Kasumi-1 (cell line): Measurements from ENCODE around the gene TPCN1.

Experiments used
- DNase-seq, 2 experiments: peaks; one replicate each; lab custom pipeline; 2025; lab: John Stamatoyannopoulos, UW

The TPCN1 gene

GRCh38 chr12:113262710-113263109 is 41.4 kb downstream of the TPCN1 start:
- DNase-seq = no peak

GRCh38 chr12:113263431-113263963 is 42.2 kb downstream of the TPCN1 start:
- DNase-seq = no peak

GRCh38 chr12:113266106-113266895 is 45.0 kb downstream of the TPCN1 start:
- no peak for DNase-seq

GRCh38 chr12:113267621-113268020 is 46.4 kb downstream of the TPCN1 start:
- no peak for DNase-seq

- DNase-seq = no peak
Measured at GRCh38 chr12:113268136-113268535, 46.9 kb downstream of the TPCN1 start.

- DNase-seq = no peak
Measured at GRCh38 chr12:113268621-113269020, 47.4 kb downstream of the TPCN1 start.

- no peak for DNase-seq
Measured at GRCh38 chr12:113269257-113269943, 48.1 kb downstream of the TPCN1 start.

- no peak for DNase-seq
Measured at GRCh38 chr12:113270709-113271009, 49.4 kb downstream of the TPCN1 start.

- no peak for DNase-seq
Measured at GRCh38 chr12:113271466-113271852, 50.2 kb downstream of the TPCN1 start.

- no peak for DNase-seq
Measured at GRCh38 chr12:113271853-113272561, 50.7 kb downstream of the TPCN1 start.

GRCh38 chr12:113273053-113273725 is 51.9 kb downstream of the TPCN1 start:
- DNase-seq = no peak

GRCh38 chr12:113274848-113275247 is 53.6 kb downstream of the TPCN1 start:
- no peak for DNase-seq

GRCh38 chr12:113276306-113276705 is 55.0 kb downstream of the TPCN1 start:
- no peak for DNase-seq

- DNase-seq = no peak
Measured at GRCh38 chr12:113276946-113277500, 55.8 kb downstream of the TPCN1 start.

- no peak for DNase-seq
Measured at GRCh38 chr12:113277511-113277910, 56.2 kb downstream of the TPCN1 start.

GRCh38 chr12:113278141-113278540 is 56.9 kb downstream of the TPCN1 start:
- DNase-seq = no peak

- DNase-seq = no peak
Measured at GRCh38 chr12:113278633-113279032, 57.4 kb downstream of the TPCN1 start.

- DNase-seq = no peak
Measured at GRCh38 chr12:113284751-113285150, 63.5 kb downstream of the TPCN1 start.

- DNase-seq = no peak
Measured at GRCh38 chr12:113285679-113286610, 64.7 kb downstream of the TPCN1 start.

- no peak for DNase-seq
Measured at GRCh38 chr12:113286712-113287111, 65.4 kb downstream of the TPCN1 start.
